ENCODE results near the gene ADAMTSL2. TPM values are rescaled to one million over a fixed set of nuclear protein-coding genes. Genes with fewer than 3 reads are reported as not detected.

ADAMTSL2 gene
- total RNA-seq, 2 experiments from 2014 or later = 0.05 to 0.07 TPM

- Mint-ChIP-seq H3K4me3 (no peak overlapping the region), H3K27ac (no peak overlapping the region), H3K27me3 (peaks cover 19% of the 10 kb centered on the region), H3K4me1 (ENCODE audit: low read depth) (no peaks in the 10 kb centered on the region), H3K9me3 (no peaks in the 10 kb centered on the region), H3K36me3 (no peaks in the 10 kb centered on the region)
- DNase-seq = no peak
- intact Hi-C loops (cut with micrococcal nuclease) = no loop called here
- ChIA-PET POLR2A (no interaction called here), CTCF (no interaction called here)
These were observed 40.5 kb upstream of the ADAMTSL2 start for GRCh38 chr9:133493845-133494540.

DNA sequence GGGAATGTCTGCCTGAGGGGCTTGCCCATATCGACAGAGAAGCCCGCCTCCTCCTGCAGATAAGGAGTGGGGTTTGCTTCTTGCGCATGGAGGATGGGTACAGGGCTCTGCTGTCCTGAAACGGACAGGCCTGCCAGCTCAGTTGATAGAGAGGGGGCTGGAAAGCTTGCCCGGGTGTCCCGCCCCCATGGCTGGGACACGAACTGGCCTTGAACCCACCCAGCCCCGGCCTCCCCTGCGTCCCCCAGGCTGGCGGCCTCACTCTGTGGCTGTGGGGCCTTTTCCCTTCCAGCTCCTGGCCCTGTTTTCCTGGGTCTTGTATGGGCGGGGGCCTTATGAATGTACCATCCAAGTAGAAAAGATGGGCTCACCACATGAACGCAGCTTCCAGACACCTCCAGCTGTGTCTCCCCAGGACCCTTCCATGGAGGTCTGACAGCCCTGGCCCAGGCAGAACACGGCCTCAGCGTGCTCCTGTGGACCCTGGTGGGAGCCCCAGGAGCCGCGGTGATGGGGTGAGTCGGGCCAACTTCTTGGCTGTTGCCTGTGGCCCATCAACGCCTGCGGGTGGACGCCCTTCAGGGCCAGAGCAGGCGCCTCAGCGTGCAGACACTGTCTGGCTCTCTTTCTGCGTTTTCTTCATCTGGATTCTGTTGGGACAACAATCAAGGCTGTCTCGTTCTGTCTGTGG is 39.7 kb upstream of the ADAMTSL2 start:
- ChIA-PET CTCF (interaction anchor here (0.8 to 1.7 kb wide), 2 partner anchors 8 to 248 kb away, joined by 3 to 7 read pairs; no protein-coding TSS in a partner anchor), POLR2A (no interaction called here)
- no peaks in the 10 kb centered on the region for H3K4me1 Mint-ChIP-seq (ENCODE audit: low read depth)
- peaks cover 14% of the 10 kb centered on the region for H3K27me3 Mint-ChIP-seq
- intact Hi-C loops (cut with micrococcal nuclease) = no loop called here
- no peaks in the 10 kb centered on the region for H3K36me3 Mint-ChIP-seq
- no peak overlapping the region for H3K4me3 Mint-ChIP-seq
- H3K27ac Mint-ChIP-seq = no peak overlapping the region
- DNase-seq = no peak
- H3K9me3 Mint-ChIP-seq = no peaks in the 10 kb centered on the region

DNA sequence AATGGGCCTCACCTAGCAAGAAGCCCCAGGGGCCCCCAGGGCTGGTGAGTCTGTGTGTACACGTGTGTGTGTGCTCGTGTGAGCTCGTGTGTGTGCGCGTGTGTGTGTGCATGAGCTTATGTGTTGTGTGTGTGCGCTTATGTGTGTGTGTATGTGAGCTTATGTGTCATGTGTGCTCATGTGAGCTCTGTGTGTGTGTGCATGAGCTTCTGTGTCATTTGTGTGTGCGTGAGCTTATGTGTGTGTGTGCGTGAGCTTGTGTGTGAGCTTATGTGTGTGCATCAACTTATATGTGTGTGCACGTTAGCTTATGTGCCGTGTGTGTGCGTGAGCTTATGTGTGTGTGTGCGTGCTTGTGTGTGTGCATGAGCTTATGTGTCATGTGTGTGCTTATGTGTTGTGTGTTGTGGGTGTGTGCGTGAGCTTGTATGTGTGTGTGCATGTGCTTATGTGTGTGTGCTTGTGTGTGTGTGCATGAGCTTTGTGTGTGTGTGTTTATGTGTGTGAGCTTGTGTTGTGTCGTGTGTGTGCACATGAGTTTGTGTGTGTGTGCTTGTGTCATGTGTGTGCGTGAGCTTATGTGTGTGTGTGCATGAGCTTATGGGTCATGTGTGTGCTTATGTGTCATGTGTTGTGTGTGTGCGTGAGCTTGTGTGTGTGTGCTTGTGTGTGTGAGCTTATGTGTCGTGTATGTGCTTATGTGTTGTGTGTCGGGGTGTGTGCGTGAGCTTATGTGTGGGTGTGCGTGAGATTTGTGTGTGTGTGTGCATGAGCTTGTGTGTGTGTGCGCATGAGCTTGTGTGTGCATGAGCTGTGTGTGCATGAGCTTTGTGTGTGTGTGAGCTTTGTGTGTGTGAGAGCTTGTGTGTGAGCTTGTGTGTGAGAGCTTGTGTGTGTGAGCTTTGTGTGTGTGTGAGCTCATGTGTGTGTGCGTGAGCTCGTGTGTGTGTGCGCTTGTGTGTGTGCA is 38.9 kb upstream of the ADAMTSL2 start:
- Mint-ChIP-seq H3K4me1 (ENCODE audit: low read depth) (no peaks in the 10 kb centered on the region), H3K27me3 (peaks cover 11% of the 10 kb centered on the region), H3K9me3 (peaks cover under 1% of the 10 kb centered on the region), H3K4me3 (no peak overlapping the region), H3K36me3 (no peaks in the 10 kb centered on the region), H3K27ac (no peak overlapping the region)
- ChIA-PET POLR2A (no interaction called here), CTCF (interaction anchor here (0.8 to 1.7 kb wide), 2 partner anchors 9 to 247 kb away, joined by 3 to 7 read pairs; no protein-coding TSS in a partner anchor)
- DNase-seq = no peak
- intact Hi-C loops (cut with micrococcal nuclease) = no loop called here

GRCh38 chr9:133496861-133497842 is 37.4 kb upstream of the ADAMTSL2 start:
- no peak for DNase-seq
- Mint-ChIP-seq H3K4me3 (no peak overlapping the region), H3K27ac (no peak overlapping the region), H3K36me3 (peaks cover 3% of the 10 kb centered on the region), H3K27me3 (peaks cover 13% of the 10 kb centered on the region), H3K9me3 (peaks cover 16% of the 10 kb centered on the region), H3K4me1 (ENCODE audit: low read depth) (no peaks in the 10 kb centered on the region)
- ChIA-PET CTCF (no interaction called here), POLR2A (no interaction called here)
- intact Hi-C loops (cut with micrococcal nuclease) = no loop called here

DNA sequence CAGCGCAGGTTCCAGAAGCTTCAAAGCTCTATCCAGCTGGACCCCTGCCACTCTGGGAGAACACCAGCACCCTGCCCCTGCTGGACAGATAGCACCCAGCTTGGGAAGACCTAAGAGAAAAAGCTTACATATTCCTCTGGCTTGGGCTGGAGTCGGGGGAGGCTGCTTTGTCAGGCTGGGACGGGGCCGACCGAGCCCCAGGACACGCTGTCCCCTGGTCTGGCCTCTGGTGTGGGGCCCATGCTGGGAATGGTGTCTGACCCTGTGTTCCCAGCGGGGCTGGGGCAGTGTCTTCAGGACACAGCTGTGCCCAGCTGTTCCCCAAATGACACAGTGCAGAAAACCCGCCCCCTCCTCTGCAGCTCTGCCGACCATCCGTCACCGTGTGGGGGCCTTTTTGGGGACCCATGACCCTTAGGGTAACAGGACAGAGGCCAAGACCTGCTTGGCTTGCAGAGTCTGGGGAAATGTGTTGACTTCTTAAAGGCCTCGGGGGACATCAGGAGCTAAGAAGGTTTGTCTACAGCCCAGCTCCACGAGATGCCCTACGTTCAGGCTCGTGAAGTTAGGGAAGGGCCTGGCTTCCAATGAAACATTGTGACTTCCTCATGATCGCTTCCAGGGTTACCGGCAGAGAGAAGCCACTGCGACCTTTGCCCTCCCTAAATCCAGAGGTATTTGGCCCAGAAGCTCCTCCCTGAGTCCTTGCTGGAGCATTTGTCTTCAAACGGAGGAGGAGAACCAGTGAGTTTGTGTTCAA is 35.2 kb upstream of the ADAMTSL2 start:
- peaks cover 3% of the 10 kb centered on the region for H3K36me3 Mint-ChIP-seq
- POLR2A ChIA-PET = interaction anchor here (0.8 kb wide), 1 partner anchor 313 kb away, joined by 3 read pairs; no protein-coding TSS in a partner anchor
- no peak overlapping the region for H3K4me3 Mint-ChIP-seq
- intact Hi-C loops (cut with micrococcal nuclease) = no loop called here
- H3K4me1 Mint-ChIP-seq (ENCODE audit: low read depth) = no peaks in the 10 kb centered on the region
- H3K27ac Mint-ChIP-seq = no peak overlapping the region
- DNase-seq = no peak
- H3K27me3 Mint-ChIP-seq = peaks cover 17% of the 10 kb centered on the region
- CTCF ChIA-PET = no interaction called here
- peaks cover 22% of the 10 kb centered on the region for H3K9me3 Mint-ChIP-seq

GRCh38 chr9:133499892-133500270 is 34.6 kb upstream of the ADAMTSL2 start:
- intact Hi-C loops (cut with micrococcal nuclease) = no loop called here
- ChIA-PET POLR2A (no interaction called here), CTCF (no interaction called here)
- H3K9me3 Mint-ChIP-seq = peaks cover 22% of the 10 kb centered on the region
- H3K27me3 Mint-ChIP-seq = peaks cover 17% of the 10 kb centered on the region
- H3K27ac Mint-ChIP-seq = no peak overlapping the region
- no peak for DNase-seq
- no peaks in the 10 kb centered on the region for H3K4me1 Mint-ChIP-seq (ENCODE audit: low read depth)
- H3K4me3 Mint-ChIP-seq = no peak overlapping the region
- peaks cover 3% of the 10 kb centered on the region for H3K36me3 Mint-ChIP-seq

DNA sequence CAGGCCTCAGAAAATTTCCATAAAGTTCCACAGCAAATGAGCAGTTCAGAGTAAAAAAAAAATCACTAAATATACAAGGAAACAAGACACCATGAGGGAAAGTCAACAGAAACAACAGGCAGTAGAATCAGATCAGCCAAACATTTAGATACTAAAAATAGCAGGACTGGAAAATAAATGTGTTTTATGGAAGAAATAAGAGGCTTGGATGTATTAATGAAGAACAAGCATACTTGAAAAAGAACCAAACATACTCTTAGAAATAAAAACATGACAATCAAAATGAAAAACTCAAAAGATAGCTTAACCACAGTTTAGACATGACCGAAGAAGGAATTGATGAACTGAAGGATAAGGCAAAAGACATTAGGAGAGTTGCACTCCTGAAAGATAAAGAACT is 32.4 kb upstream of the ADAMTSL2 start:
- ChIA-PET POLR2A (no interaction called here), CTCF (interaction anchor here (0.7 kb wide), 1 partner anchor 597 kb away, joined by 3 read pairs; no protein-coding TSS in a partner anchor)
- H3K9me3 Mint-ChIP-seq = peaks cover 22% of the 10 kb centered on the region
- H3K4me1 Mint-ChIP-seq (ENCODE audit: low read depth) = no peaks in the 10 kb centered on the region
- no peak overlapping the region for H3K27ac Mint-ChIP-seq
- intact Hi-C loops (cut with micrococcal nuclease) = no loop called here
- no peak for DNase-seq
- peaks cover 17% of the 10 kb centered on the region for H3K27me3 Mint-ChIP-seq
- peaks cover 3% of the 10 kb centered on the region for H3K36me3 Mint-ChIP-seq
- no peak overlapping the region for H3K4me3 Mint-ChIP-seq

GRCh38 chr9:133505186-133505830 is 29.2 kb upstream of the ADAMTSL2 start:
- peaks cover 8% of the 10 kb centered on the region for H3K4me1 Mint-ChIP-seq (ENCODE audit: low read depth)
- H3K27ac Mint-ChIP-seq = no peak overlapping the region
- peaks cover 6% of the 10 kb centered on the region for H3K27me3 Mint-ChIP-seq
- peaks cover 3% of the 10 kb centered on the region for H3K36me3 Mint-ChIP-seq
- peaks cover 22% of the 10 kb centered on the region for H3K9me3 Mint-ChIP-seq
- no peak overlapping the region for H3K4me3 Mint-ChIP-seq
- ChIA-PET POLR2A (no interaction called here), CTCF (no interaction called here)
- intact Hi-C loops (cut with micrococcal nuclease) = no loop called here
- DNase-seq = no peak

- ChIA-PET POLR2A (no interaction called here), CTCF (no interaction called here)
- Mint-ChIP-seq H3K9me3 (peaks cover 17% of the 10 kb centered on the region), H3K4me3 (no peak overlapping the region), H3K36me3 (peaks cover 3% of the 10 kb centered on the region), H3K27ac (no peak overlapping the region), H3K27me3 (peaks cover 5% of the 10 kb centered on the region), H3K4me1 (ENCODE audit: low read depth) (peaks cover 8% of the 10 kb centered on the region)
- intact Hi-C loops (cut with micrococcal nuclease) = no loop called here
- no peak for DNase-seq
These were observed 28.4 kb upstream of the ADAMTSL2 start for GRCh38 chr9:133505901-133506652.

- Mint-ChIP-seq H3K27ac (no peak overlapping the region), H3K4me1 (ENCODE audit: low read depth) (peaks cover 8% of the 10 kb centered on the region), H3K9me3 (peaks cover 11% of the 10 kb centered on the region), H3K4me3 (no peak overlapping the region), H3K36me3 (no peaks in the 10 kb centered on the region), H3K27me3 (peaks cover 4% of the 10 kb centered on the region)
- ChIA-PET POLR2A (no interaction called here), CTCF (no interaction called here)
- intact Hi-C loops (cut with micrococcal nuclease) = no loop called here
- no peak for DNase-seq
These were observed 27.9 kb upstream of the ADAMTSL2 start for GRCh38 chr9:133506653-133507038.

Data from activated CD4-positive, alpha-beta memory T cell treated with anti-CD3 and anti-CD28 coated beads for 36 hours (primary cell).